SIG-M5 treated with dmso at 0.1 percent for 504 hours (cell line): ENCODE measurements around the gene CDON.
"Not testable (repeated sequence)": the region's sequence is repeated elsewhere in the genome, so short reads cannot be mapped to it uniquely, and the experiment has no call there.

Experiments
- DNase-seq: peaks from one replicate; lab custom pipeline; 2025; ENCODE audit not compliant: unreplicated experiment; lab: John Stamatoyannopoulos, UW

CDON gene

DNA sequence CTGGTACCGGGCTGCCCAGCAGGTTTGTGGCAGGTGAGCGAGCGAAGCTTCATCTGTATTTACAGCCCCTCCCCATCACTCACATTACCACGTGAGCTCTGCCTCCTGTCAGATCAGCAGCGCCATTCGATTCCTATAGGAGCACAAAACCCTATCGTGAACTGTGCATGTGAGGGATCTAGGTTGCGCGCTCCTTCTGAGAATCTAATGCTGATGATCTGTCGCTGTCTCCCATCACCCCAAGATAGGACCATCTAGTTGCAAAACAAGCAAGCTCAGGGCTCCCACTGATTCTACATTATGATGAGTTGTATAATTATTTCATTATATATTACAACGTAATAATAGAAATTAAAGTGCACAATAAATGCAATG is 132.6 kb downstream of the CDON start:
- no peak for DNase-seq

DNA sequence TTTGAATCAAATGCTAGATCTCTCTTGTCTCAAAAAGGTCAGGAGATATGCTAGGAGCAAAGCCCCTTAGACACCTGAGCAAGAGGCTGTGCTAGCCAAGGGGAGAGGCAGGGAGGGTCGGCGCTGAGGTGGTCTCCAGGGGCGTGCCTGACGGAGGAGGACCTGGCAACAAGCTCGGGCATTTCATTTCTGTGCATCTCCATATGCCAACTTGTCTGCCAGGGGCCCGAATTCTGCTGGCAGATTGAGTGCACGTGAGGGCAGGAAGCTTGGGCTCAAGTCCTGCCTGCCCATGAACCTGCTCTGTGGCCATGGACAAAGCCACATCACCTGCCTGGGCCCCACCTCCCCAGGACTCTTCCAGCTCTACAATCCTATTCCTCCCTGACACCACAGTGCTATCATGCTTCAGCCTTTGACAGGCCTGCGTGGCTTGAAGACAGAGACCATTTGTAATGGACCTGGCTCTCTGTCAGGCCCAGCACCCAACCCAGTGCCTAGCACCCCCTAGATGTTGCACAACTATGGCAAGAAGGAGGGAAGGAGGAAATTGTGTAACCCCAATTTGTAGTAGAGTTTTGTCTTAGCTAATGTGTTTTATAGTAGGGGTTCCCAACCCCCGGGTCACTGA is 133.1 kb downstream of the CDON start:
- DNase-seq: peak; percentile 20

DNA sequence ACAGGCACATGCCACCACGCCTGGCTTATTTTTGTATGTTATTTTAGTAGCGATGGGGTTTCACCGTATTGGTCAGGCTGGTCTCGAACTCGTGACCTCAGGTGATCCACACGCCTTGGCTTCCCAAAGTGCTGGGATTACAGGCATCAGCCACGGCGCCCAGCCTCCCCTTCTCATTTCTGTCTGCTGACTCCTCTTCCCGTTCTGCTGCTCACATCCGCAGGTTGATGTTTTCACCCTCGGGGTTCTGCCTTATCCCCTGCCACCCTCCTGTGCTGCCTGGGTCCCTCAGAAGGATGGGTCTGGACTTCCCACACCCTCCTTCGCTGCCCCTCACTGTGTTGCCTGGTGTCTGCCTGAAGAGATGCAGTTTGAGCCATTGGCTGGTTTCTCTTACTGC is 136.0 kb downstream of the CDON start:
- no peak for DNase-seq

DNA sequence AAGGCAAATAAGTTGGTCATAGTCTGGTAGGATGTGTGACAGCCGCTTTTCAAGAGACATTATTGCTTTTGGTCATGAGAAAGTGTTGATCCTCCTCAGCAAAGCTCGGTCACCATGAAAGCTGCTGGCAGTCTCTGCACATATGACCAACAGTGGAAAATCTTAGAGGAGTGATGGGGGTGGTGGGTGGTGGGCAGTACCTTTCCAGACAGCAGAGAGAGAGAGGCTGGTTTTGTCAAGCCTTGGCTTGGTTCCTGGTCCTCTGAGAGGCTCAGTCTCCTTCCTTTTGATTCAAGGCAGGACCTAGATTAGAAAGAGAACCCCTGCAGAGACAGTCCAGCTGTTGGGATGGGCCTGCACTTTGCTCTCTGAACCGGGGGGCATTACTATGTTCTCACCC is 136.9 kb downstream of the CDON start:
- DNase-seq: no peak

DNA sequence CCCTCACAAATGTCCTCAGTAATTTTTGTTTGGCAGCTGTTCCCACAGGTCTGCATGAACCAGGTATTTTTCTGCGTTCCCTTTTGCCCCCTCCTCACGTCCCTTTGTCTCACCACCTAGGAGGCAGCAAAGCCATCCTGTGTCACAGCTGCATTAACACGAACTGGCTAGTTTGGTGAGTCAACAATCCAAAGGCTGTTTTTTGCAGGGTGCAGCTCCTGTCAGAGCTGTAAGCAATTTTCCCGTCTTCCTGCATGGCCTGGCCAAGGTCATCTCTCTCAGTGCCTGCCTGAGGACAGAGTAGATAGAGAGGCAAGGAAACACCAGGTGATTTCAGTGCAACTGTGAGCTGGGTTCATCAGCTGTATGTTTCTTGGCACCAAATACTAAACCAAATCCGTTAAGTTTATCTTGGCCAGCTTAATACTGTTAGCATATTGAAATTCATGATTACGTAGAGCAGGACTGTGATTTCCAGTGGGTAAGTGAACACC is 137.4 kb downstream of the CDON start:
- DNase-seq: no peak

DNA sequence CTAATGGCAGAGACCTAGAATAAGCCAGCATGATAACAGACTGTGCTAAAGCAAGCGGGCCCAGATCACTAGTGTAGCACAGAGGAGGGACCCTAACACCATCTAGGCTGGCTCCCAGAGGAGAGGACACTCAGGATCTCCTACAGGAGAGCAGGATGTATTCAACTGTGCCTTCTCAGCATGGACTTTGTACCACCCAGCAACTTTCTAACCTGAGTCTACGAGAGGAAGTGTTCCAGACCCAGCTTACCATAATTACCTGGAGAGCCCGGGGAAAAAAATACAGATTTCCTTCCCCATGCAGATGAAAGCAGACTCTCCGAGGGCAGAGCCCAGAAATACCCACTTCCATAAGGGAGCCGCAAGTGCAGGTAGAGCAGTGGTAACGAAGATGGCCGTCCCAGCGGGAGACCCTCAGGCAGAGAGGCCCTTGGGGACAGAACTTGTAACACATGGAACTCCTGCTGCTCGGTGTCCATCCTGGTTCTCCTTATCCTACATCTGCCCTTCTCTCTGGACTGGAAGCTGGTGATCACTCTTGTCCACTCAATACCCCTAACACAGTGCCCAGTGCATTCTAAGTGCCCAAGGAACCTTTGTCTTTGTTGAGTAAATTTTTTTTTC is 138.2 kb downstream of the CDON start:
- DNase-seq: no peak

DNA sequence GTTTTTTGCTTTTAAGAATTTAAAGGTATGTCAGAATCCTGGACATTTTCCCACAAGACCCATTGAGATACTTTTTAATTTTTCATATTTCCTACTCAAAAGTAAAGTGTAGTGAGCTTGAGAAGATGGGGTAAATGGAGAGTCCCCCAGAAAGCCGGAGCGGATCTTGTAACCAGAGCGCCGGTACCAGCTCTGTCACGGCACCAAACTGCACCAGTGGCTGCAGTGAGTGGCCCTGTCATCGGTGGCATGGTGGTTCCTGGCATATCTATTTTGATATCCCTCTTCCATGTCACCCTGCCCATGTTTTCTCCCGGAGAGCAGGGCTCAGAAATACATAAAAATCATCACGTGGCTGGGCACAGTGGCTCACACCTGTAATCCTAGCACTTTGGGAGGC is 139.0 kb downstream of the CDON start:
- no peak for DNase-seq

DNA sequence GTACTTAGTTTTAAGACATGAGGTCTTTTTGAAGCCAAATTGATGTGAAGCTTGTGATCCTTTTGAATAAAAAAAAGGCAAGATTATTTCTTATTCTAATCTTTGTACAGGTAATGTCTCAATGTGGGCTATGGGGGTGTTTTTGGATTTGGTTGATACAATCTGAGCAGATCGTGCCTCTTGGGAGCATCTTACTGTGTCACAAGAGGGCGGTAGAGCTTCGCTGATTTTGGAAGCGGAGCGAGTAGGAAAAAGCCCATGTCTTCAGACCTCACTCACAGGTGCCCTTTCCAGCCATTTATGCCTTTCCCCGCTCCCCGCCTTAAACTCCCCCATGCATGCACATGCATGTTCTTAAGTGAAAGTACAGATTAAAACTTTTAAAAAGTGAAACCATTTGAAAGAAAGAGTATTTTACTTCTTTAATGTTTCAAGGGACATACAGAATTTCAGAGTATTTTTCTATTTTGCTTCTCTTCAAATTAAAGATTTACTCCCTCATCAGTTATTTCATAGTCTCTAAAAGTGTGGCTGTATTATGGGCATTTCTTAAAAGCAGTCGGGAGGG is 139.6 kb downstream of the CDON start:
- DNase-seq: peak; percentile 58

DNA sequence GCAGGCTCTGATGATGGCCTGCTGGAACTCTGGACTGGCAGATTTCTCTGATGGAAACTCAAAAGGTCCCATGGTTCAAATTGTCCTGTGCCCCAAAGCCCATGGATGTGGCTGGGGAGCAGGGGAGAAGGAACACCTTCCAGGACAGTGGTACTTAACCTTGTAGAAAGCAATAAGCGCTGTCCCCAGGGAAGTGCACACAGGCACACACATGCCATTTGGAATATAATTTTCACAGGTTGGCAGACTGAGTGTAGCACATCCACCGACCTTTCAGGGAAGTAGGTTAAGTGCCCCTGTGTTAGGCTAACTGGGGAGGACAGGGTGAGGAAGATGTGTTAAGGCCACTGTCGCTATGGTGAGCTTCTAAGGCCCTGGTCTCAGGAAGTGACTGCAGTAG is 140.5 kb downstream of the CDON start:
- DNase-seq: no peak

DNA sequence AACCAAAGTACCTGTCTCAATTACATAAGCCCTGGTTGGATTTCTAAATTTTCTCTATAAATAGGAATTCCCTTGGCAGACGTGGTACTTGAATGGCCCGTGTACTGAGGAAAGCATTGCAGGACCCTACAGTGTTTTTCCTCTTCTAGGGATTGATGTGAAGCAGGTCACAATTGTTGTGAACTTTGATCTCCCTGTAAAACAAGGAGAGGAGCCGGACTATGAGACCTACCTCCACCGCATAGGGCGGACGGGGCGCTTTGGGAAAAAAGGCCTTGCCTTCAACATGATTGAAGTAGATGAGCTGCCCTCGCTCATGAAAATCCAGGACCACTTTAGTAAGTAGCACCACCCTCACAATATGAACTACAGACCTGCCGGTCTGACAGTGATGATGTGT is 141.6 kb downstream of the CDON start:
- DNase-seq: no peak

DNA sequence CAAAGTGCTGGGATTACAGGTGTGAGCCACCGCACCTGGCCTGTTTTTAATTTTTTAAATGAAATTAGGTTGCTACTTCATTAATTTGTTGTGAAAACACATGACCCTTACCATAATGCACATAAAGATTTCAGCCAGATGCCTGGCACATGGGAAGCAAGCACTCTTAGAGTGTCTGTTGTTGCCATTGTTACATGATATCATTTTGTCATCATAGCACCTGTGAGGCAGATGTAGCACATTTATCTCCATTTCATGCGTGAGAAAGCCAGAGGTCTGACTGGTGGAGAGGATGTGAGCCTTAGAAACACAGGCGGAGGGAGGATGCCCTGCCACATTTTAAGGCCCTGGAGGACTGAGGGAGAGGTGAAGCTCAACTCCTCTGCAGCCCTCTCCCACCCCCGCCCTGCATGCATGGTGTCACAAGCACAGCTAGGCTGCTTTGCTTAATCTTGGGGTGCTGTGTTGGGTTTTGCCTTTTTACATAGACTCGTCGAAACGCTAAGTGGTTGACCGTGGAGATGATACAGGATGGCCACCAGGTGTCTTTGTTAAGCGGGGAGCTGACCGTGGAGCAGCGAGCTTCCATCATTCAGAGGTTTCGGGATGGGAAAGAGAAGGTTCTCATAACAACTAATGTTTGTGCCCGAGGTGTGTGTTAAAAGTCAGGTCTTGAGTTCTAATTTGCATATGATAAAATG is 144.4 kb downstream of the CDON start:
- DNase-seq: no peak

DNA sequence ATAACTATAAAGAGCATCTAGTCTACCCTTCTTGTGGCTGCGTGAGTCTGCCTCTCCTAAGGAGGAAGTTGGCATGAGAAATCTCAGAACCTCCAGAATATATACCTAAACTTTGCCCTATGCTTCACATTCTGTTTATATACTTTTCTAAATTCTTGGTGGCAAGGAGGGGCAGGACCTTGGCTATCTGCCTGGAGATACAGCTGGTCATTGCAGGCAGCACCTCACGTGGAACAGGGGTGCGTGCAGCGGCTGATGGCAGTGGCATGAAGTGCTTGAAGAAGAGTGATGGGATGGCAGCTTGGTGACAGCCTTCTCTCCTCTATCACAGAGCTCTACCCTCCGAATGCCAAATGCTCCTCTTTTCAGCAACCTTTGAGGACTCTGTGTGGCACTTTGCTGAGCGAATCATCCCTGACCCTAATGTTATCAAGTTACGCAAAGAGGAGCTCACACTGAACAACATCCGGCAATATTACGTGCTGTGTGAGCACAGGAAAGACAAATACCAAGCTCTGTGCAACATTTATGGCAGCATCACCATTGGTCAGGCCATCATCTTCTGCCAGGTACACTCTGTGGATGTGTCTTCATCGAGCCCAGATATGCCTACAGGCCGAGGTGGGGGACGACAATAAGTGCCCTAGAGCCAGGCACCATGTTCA is 145.9 kb downstream of the CDON start:
- DNase-seq: no peak

DNA sequence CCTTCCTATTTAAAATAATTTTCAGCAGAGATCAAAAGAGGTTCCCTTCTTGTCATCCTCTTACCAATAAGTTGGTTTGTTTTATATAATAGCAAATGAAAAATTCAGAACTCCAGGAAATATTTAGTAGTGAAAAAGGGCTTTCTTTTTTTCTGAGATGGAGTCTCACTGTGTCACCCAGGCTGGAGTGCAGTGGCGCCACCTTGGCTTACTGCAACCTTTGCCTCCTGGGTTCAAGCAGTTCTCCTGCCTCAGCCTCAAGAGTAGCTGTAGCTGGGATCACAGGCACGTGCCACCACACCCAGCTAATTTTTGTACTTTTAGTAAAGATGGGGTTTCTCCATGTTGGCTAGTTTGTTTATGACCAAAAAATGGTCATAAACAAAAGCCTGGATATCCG is 148.1 kb downstream of the CDON start:
- not testable (repeated sequence) for DNase-seq

DNA sequence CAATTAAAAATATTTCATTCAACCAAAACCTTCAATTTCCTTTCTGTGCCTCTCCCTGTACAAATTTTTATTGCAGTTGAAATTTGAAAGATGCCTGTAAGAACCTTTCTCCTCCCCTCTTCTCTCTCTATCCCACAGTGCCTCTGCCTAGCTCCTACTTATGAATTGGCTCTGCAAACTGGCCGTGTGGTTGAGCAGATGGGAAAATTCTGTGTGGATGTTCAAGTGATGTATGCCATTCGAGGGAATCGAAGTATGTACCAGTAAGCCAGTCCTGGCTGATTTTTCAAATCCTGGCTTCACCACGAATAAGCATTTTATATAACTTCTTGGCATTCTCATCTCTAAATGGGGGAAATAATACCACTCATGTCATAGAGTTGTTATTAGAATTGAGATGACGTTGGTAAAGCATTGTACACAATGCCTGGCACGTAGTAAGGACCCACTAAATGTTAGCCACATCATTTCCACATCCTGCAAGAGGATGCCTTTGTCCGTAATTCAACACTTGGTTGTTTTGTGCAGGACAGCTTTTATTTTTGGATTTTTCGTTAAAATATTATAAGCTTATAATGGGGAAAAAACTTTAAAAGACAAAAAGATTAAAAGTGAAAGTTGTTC is 152.3 kb downstream of the CDON start:
- no peak for DNase-seq
